ENCODE data around the gene SHE. TPM values are rescaled to one million over a fixed set of nuclear protein-coding genes. Genes with fewer than 3 reads are reported as not detected.

SHE gene
- polyA plus RNA-seq, 4 donors = 0.67 to 15.5 (median 3.3) TPM

DNA sequence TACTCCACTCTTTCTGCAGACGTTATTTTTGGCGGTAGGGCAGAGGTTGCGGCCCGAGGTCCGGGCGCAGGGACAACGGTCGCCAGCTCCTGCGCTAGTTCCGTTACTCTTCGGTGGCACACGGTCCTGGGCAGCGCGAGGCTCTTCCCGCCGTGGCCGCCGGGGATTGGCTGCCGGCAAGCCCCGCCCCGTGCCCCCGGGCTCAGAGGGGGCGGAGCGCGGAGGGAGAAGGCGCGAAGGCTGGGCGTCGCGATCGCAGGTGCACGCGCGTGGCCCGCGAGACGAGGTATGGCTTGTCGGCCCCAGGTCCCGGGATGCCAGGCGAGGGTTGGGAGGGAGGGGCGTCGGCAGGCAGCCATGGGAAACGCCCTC lies 518 bp upstream of the SHE start:
- peaks cover 0 to 9% of the 10 kb centered on the region in 2 donors for H3K9me3 ChIP-seq (ENCODE audit: control insufficient read depth in 2 of 2, insufficient read depth in 1 of 2, low read depth in 1 of 2, low read length in 1 of 2)
- DNase-seq (no peak), FAIRE-seq (no peak)
- H3K36me3 ChIP-seq (ENCODE audit: control insufficient read depth in 3 of 3, insufficient read depth in 2 of 3, low read depth in 1 of 3, low read length in 3 of 3) = no peaks in the 10 kb centered on the region
- 23 to 45% (median 41%) methylated on average over 39 to 43 of the region's 43 CpGs for WGBS, 3 donors
- H3K27ac ChIP-seq (ENCODE audit: low read depth in 1 of 3, low read length in 2 of 3) = peak overlapping the region in 1 of 3 donors; percentile 75
- H3K27me3 ChIP-seq (ENCODE audit: control insufficient read depth in 3 of 3, insufficient read depth in 3 of 3, low read length in 3 of 3) = peaks cover 2 to 72% (median 7%) of the 10 kb centered on the region in 3 donors
- H3K4me1 ChIP-seq (ENCODE audit: control insufficient read depth in 3 of 3, insufficient read depth in 2 of 3, low read depth in 1 of 3, low read length in 2 of 3) = no peaks in the 10 kb centered on the region
- H3K4me3 ChIP-seq (ENCODE audit: low read depth in 1 of 3, low read length in 3 of 3) = no peak overlapping the region

DNA sequence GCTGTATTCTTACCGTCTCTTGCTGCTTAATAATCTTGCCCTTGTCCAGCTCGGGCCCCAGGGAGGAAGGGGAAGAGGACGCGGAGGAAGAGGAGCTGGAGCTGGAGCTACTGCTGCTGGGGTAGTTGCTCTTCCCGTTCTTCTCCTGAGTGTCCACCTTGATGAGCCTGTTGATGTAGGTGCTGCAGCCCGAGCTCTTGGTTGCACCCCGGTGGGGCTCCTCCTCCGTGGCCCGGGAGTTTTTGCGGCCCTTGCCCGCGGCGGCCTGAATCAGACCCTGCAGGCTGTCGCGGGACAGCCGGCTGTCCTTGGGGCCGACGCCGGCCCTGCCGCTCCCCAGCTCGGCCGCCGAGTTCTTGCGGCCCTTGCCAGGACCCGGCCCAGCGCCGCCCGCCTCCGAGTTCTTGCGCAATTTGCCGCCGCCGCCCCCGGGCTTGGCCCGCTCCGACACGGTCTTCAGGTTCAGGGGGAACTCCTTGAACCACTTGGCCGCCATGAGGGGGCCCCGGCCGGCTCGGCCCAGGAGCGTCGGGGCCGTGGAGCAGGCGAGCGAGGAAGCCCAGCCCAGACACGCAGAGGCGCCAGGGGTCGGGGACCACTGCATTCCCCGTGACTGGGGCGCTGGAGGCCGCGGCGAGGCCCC lies 668 bp downstream of the SHE start:
- H3K4me1 ChIP-seq (ENCODE audit: control insufficient read depth in 3 of 3, insufficient read depth in 2 of 3, low read depth in 1 of 3, low read length in 2 of 3) = peaks cover 0 to under 1% (median 0%) of the 10 kb centered on the region in 3 donors
- WGBS, 3 donors = 3 to 8% (median 6%) methylated on average over 42 to 54 of the region's 54 CpGs
- H3K36me3 ChIP-seq (ENCODE audit: control insufficient read depth in 3 of 3, insufficient read depth in 2 of 3, low read depth in 1 of 3, low read length in 3 of 3) = no peaks in the 10 kb centered on the region
- peak in 1 of 2 donors; percentile 42 for DNase-seq
- peaks cover 0 to 9% of the 10 kb centered on the region in 2 donors for H3K9me3 ChIP-seq (ENCODE audit: control insufficient read depth in 2 of 2, insufficient read depth in 1 of 2, low read depth in 1 of 2, low read length in 1 of 2)
- no peak for FAIRE-seq
- H3K27ac ChIP-seq (ENCODE audit: low read depth in 1 of 3, low read length in 2 of 3) = peak overlapping the region in 1 of 3 donors; percentile 75
- H3K27me3 ChIP-seq (ENCODE audit: control insufficient read depth in 3 of 3, insufficient read depth in 3 of 3, low read length in 3 of 3) = peaks cover 2 to 62% (median 7%) of the 10 kb centered on the region in 3 donors
- H3K4me3 ChIP-seq (ENCODE audit: low read depth in 1 of 3, low read length in 3 of 3) = peak overlapping the region in 2 of 3 donors; percentile 22 to 49

DNA sequence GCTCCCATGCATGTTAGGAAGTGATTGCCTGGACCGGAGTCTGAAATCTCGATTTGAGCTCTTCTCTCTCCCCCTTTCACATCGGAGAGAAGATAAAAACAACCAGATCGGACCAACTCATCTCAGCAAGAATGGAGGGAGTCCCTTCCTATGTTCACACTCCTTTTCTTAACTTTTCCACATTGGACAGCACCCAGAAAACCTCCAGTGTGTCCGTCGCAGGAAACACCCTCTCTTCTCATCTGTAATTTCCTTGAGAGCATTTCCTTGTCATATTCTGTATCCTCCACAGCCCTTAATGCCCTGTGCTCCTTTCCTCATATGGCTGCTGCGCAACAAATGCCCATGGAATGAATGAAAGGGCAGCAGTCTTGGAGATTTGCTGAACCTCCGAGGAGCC lies 1.7 kb downstream of the SHE start:
- peaks cover 2 to 61% (median 5%) of the 10 kb centered on the region in 3 donors for H3K27me3 ChIP-seq (ENCODE audit: control insufficient read depth in 3 of 3, insufficient read depth in 3 of 3, low read length in 3 of 3)
- peaks cover 0 to 3% (median 0%) of the 10 kb centered on the region in 3 donors for H3K4me1 ChIP-seq (ENCODE audit: control insufficient read depth in 3 of 3, insufficient read depth in 2 of 3, low read depth in 1 of 3, low read length in 2 of 3)
- no peak for DNase-seq
- peaks cover 0 to 6% of the 10 kb centered on the region in 2 donors for H3K9me3 ChIP-seq (ENCODE audit: control insufficient read depth in 2 of 2, insufficient read depth in 1 of 2, low read depth in 1 of 2, low read length in 1 of 2)
- H3K27ac ChIP-seq (ENCODE audit: low read depth in 1 of 3, low read length in 2 of 3) = peak overlapping the region in 1 of 3 donors; percentile 22
- 63 to 78% (median 70%) methylated on average over 8 of the region's 8 CpGs for WGBS, 3 donors
- no peak for FAIRE-seq
- peak overlapping the region in 1 of 3 donors; percentile 22 for H3K4me3 ChIP-seq (ENCODE audit: low read depth in 1 of 3, low read length in 3 of 3)
- no peaks in the 10 kb centered on the region for H3K36me3 ChIP-seq (ENCODE audit: control insufficient read depth in 3 of 3, insufficient read depth in 2 of 3, low read depth in 1 of 3, low read length in 3 of 3)

DNA sequence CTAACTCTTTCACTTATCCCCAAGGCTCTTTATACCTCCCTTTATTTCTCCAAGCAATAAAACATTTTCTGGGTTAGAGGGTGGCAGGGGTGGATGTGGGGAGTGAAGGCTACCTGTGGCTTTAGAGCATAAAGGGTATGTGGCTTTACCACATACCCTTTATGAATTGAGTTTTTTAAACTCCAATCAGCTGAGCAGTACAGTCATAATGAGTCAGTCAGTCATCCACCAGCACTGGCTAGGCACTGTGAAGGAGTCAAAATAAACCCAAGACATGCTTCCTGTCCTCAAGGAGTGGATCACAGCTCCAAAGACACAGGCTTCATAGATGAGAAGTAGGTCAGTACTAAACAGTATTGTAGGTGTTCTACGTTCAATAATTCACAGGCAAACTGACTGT lies 2.8 kb downstream of the SHE start:
- Histone ChIP-seq H3K9me3 (ENCODE audit: control insufficient read depth in 2 of 2, insufficient read depth in 1 of 2, low read depth in 1 of 2, low read length in 1 of 2) (peaks cover 0 to 6% of the 10 kb centered on the region in 2 donors), H3K27me3 (ENCODE audit: control insufficient read depth in 3 of 3, insufficient read depth in 3 of 3, low read length in 3 of 3) (peaks cover 2 to 53% (median 5%) of the 10 kb centered on the region in 3 donors), H3K4me3 (ENCODE audit: low read depth in 1 of 3, low read length in 3 of 3) (no peak overlapping the region), H3K4me1 (ENCODE audit: control insufficient read depth in 3 of 3, insufficient read depth in 2 of 3, low read depth in 1 of 3, low read length in 2 of 3) (peaks cover 0 to 3% (median 0%) of the 10 kb centered on the region in 3 donors), H3K36me3 (ENCODE audit: control insufficient read depth in 3 of 3, insufficient read depth in 2 of 3, low read depth in 1 of 3, low read length in 3 of 3) (no peaks in the 10 kb centered on the region), H3K27ac (ENCODE audit: low read depth in 1 of 3, low read length in 2 of 3) (no peak overlapping the region)
- no peak for FAIRE-seq
- 83 to 100% (median 89%) methylated on average over 1 of the region's 1 CpG for WGBS, 3 donors
- no peak for DNase-seq

DNA sequence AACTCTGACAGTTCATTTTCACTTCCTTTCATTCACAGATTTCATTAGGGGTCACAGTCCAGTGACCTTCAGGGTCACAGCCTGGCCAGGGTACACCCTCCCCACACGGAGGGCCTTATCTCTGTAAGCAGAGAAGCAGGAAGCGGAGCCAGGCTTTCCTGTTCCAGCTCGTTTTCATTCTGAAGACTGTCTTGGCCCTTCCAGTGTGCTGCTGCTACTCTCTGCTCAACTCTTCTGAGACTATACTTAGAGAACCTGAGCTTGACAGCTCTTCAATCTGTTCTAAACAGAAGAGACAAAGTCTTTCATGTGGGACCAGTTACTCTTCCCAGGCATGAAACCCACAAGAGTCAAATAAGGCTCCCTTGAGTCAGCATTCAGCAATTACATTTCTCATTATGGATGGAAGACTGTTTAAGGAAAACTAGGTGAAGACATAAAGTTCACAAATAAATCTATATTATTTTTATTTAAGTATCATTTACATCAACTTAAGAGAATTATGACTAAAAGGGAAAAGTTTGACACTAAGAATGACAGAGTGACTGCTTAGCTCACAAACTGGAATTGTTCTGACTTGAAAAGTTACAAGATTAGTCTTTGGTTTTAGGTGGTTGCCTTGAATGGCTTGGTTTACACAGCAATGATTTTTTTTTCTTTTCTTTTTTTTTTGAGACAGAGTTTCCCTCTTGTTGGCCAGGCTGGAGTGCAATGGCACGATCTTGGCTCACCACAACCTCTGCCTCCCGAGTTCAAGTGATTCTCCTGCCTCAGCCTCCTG lies 5.0 kb downstream of the SHE start:
- Histone ChIP-seq H3K9me3 (ENCODE audit: control insufficient read depth in 2 of 2, insufficient read depth in 1 of 2, low read depth in 1 of 2, low read length in 1 of 2) (no peaks in the 10 kb centered on the region), H3K4me1 (ENCODE audit: control insufficient read depth in 3 of 3, insufficient read depth in 2 of 3, low read depth in 1 of 3, low read length in 2 of 3) (peaks cover 0 to 3% (median 0%) of the 10 kb centered on the region in 3 donors), H3K4me3 (ENCODE audit: low read depth in 1 of 3, low read length in 3 of 3) (no peak overlapping the region), H3K27me3 (ENCODE audit: control insufficient read depth in 3 of 3, insufficient read depth in 3 of 3, low read length in 3 of 3) (peaks cover 2 to 33% (median 3%) of the 10 kb centered on the region in 3 donors), H3K27ac (ENCODE audit: low read depth in 1 of 3, low read length in 2 of 3) (peak overlapping the region in 1 of 3 donors; percentile 15), H3K36me3 (ENCODE audit: control insufficient read depth in 3 of 3, insufficient read depth in 2 of 3, low read depth in 1 of 3, low read length in 3 of 3) (no peaks in the 10 kb centered on the region)
- DNase-seq = peak; percentile 61 to 66
- no peak for FAIRE-seq
- 34 to 40% (median 39%) methylated on average over 5 of the region's 5 CpGs for WGBS, 3 donors

DNA sequence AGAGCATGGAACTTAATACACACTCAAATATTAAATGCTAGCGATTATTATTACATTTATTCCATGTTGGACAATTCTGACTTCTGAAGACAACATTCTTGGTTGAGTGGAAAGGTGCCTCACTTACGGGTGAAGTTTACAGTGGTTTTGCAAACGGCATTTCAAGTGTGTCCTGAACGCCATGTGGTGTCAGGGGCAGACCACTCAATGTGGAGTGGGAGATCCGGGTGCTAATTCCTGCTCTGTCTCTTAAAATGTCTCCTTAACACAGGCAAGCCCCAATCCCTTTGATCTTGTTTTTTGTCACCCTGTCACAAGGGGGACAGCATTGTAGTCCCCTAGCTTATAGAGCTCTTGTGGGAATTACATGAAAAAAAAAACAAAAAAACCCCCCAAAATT lies 5.8 kb downstream of the SHE start:
- no peak for FAIRE-seq
- Histone ChIP-seq H3K27ac (ENCODE audit: low read depth in 1 of 3, low read length in 2 of 3) (no peak overlapping the region), H3K36me3 (ENCODE audit: control insufficient read depth in 3 of 3, insufficient read depth in 2 of 3, low read depth in 1 of 3, low read length in 3 of 3) (peaks cover 0 to 2% (median 0%) of the 10 kb centered on the region in 3 donors), H3K4me1 (ENCODE audit: control insufficient read depth in 3 of 3, insufficient read depth in 2 of 3, low read depth in 1 of 3, low read length in 2 of 3) (peaks cover 0 to 3% (median 0%) of the 10 kb centered on the region in 3 donors), H3K27me3 (ENCODE audit: control insufficient read depth in 3 of 3, insufficient read depth in 3 of 3, low read length in 3 of 3) (peaks cover 0 to 31% (median 3%) of the 10 kb centered on the region in 3 donors), H3K4me3 (ENCODE audit: low read depth in 1 of 3, low read length in 3 of 3) (no peak overlapping the region), H3K9me3 (ENCODE audit: control insufficient read depth in 2 of 2, insufficient read depth in 1 of 2, low read depth in 1 of 2, low read length in 1 of 2) (no peaks in the 10 kb centered on the region)
- no peak for DNase-seq
- WGBS, 3 donors = 71 to 83% (median 81%) methylated on average over 5 of the region's 5 CpGs

DNA sequence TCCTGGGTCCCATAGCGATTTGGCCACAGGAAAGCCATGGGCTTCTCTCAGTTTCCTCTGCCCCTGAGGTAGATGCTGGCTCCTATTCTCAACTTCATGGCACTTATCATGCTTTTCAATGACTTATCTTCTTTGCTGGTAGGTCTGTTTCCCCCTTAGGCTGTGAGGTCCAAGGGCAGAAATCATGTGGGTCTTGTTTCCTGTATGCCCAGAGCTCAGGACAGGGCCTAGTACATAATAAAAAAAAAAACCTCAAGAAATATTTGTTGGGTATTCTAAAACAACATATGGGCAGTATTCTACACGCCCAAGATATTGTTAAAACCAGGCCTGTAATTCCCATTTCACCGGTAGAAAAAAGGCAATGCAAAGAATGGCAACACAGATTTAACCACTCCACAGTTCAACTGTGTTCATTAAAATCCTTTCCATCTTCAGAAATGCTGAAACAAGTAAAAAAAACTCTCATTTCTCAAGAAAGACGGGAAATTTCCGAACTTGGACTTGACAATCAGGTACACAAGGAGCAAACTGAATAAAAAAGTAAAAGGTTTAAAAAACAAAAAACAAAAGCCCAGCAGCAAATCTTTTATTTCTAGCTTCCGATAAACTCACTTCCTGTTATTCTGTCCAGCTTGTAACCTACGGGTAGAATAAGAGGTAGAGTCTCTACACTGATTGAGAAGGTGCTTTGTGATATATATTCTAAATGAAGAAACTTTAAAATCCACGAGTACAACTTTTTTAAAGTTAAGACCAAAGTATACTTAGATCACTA lies 6.5 kb downstream of the SHE start:
- no peak for DNase-seq
- Histone ChIP-seq H3K4me3 (ENCODE audit: low read depth in 1 of 3, low read length in 3 of 3) (no peak overlapping the region), H3K27me3 (ENCODE audit: control insufficient read depth in 3 of 3, insufficient read depth in 3 of 3, low read length in 3 of 3) (peaks cover 0 to 31% (median 2%) of the 10 kb centered on the region in 3 donors), H3K36me3 (ENCODE audit: control insufficient read depth in 3 of 3, insufficient read depth in 2 of 3, low read depth in 1 of 3, low read length in 3 of 3) (peaks cover 0 to 2% (median 0%) of the 10 kb centered on the region in 3 donors), H3K27ac (ENCODE audit: low read depth in 1 of 3, low read length in 2 of 3) (no peak overlapping the region), H3K9me3 (ENCODE audit: control insufficient read depth in 2 of 2, insufficient read depth in 1 of 2, low read depth in 1 of 2, low read length in 1 of 2) (no peaks in the 10 kb centered on the region), H3K4me1 (ENCODE audit: control insufficient read depth in 3 of 3, insufficient read depth in 2 of 3, low read depth in 1 of 3, low read length in 2 of 3) (peaks cover 0 to 3% (median 0%) of the 10 kb centered on the region in 3 donors)
- WGBS, 3 donors = 77 to 88% (median 86%) methylated on average over 8 of the region's 8 CpGs
- FAIRE-seq = no peak

DNA sequence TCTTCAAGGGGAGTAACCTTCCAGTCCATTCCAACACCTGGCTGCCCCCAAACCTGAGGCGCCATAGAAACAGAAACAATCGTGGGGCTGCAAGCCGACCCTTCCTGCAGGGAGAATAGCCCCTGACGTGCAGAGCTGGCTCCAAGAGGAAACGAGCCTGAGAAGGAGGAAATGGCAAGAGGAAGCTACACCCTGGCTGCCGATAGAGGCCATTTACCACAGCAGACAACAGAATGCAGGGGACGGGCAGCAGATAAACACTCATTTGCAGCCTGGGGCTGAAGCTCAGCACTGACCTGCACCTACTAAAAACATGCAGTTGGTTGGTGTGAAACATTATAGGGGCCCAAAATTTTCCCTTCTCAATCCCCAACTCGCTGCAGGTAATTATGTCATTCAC lies 8.9 kb downstream of the SHE start:
- H3K4me1 ChIP-seq (ENCODE audit: control insufficient read depth in 3 of 3, insufficient read depth in 2 of 3, low read depth in 1 of 3, low read length in 2 of 3) = peaks cover 0 to 7% (median 0%) of the 10 kb centered on the region in 3 donors
- no peak for FAIRE-seq
- no peak for DNase-seq
- H3K27ac ChIP-seq (ENCODE audit: low read depth in 1 of 3, low read length in 2 of 3) = peak overlapping the region in 1 of 3 donors; percentile 11
- no peak overlapping the region for H3K4me3 ChIP-seq (ENCODE audit: low read depth in 1 of 3, low read length in 3 of 3)
- H3K36me3 ChIP-seq (ENCODE audit: control insufficient read depth in 3 of 3, insufficient read depth in 2 of 3, low read depth in 1 of 3, low read length in 3 of 3) = peaks cover 0 to 3% (median 2%) of the 10 kb centered on the region in 3 donors
- no peaks in the 10 kb centered on the region for H3K9me3 ChIP-seq (ENCODE audit: control insufficient read depth in 2 of 2, insufficient read depth in 1 of 2, low read depth in 1 of 2, low read length in 1 of 2)
- WGBS, 3 donors = 35 to 61% (median 44%) methylated on average over 8 of the region's 8 CpGs
- peaks cover 0 to 12% (median 0%) of the 10 kb centered on the region in 3 donors for H3K27me3 ChIP-seq (ENCODE audit: control insufficient read depth in 3 of 3, insufficient read depth in 3 of 3, low read length in 3 of 3)
